Loucy (cell line): ENCODE data around the gene FANCI.

Source experiments
- CTCF ChIP-seq: fragments of 200-600 bp; sonication (generic); conservative IDR thresholded peaks from 2 replicates; pipeline ENCODE4 v1.5.1; 2014; ENCODE audit warnings: mild to moderate bottlenecking, antibody characterized with exemption, low read length
- EZH2phosphoT487 ChIP-seq: fragments of 200-600 bp; IDR thresholded peaks from 2 replicates; pipeline ENCODE4 v1.6.1; 2018; ENCODE audit warnings: antibody characterized with exemption, mild to moderate bottlenecking, moderate library complexity, borderline replicate concordance

GRCh38 chr15:89200182-89200581 lies 43.6 kb upstream of the FANCI start:
- TF ChIP-seq EZH2phosphoT487 (no peak), CTCF (no peak)
